Right cardiac atrium (tissue), 5 donors: ENCODE measurements around the gene PCYT2. TPM values are rescaled to one million over a fixed set of nuclear protein-coding genes. Genes with fewer than 3 reads are reported as not detected.
"Not testable (repeated sequence)": the region's sequence is repeated elsewhere in the genome, so short reads cannot be mapped to it uniquely, and the experiment has no call there.

Experiments used
- ATAC-seq, 2 donors: fragments of 200-7000 bp; cut with Tn5 transposase; one replicate each; pipeline versions ENCODE4 v1.8.0 to v1.9.1; 2020; ENCODE audit warnings: moderate library complexity in 2 of 2, mild to moderate bottlenecking in 1 of 2
- DNase-seq, 3 donors: peaks; one replicate each; pipeline ENCODE4 v3.0.0-alpha.2; 2020
- H3K27ac ChIP-seq: one replicate; pipeline ENCODE4 v1.5.1; 2013; ENCODE audit warnings: mild to moderate bottlenecking, low read length, control low read depth, moderate library complexity
- H3K27me3 ChIP-seq: one replicate; pipeline ENCODE4 v1.6.1; 2013; ENCODE audit not compliant: control insufficient read depth, insufficient read depth
- H3K4me1 ChIP-seq: one replicate; pipeline ENCODE4 v1.6.1; 2013; ENCODE audit warnings: low read length; ENCODE audit not compliant: control insufficient read depth, insufficient read depth
- H3K4me3 ChIP-seq: one replicate; pipeline ENCODE4 v1.5.1; 2013; ENCODE audit warnings: low read length, control low read depth
- H3K9me3 ChIP-seq: one replicate; pipeline ENCODE4 v1.6.1; 2013; ENCODE audit warnings: low read length; ENCODE audit not compliant: control insufficient read depth
- WGBS: extraction: QIAGEN DNeasy Blood & Tissue Kit; methylation state at CpG from one replicate; pipeline ENCODE4 v1.1.7; 2013; 5-methylcytosine and 5-hydroxymethylcytosine counted together
- intact Hi-C, 4 donors: fragments of 100-400 bp; cut with DNase I; formaldehyde crosslinking; loops; one replicate each; pipeline versions ENCODE4 v1.11.0 to v1.14.0; 2022 to 2023
- polyA plus RNA-seq: library from polyadenylated mRNA; stranded (reverse); fragments of 200-250 nt; gene quantifications from one replicate; pipeline ENCODE4 v1.2.3, GENCODE V29; 2013
- total RNA-seq, 4 donors: library from RNA; stranded (reverse); fragmentation: NEBNext Ultra II Directional; extraction: Animal tissue kit (Norgen Biotek cat#: 25700); gene quantifications; one replicate each; pipeline ENCODE4 v1.2.1, GENCODE V29; 2021
- donor health status: healthy with polysubstance abuse.
- donor health status: DM: no; HTN: yes; CAD: no.
- donor health status: DM: no; HTN: no; CAD: no.
- donor health status: DM: no; HTN: yes; CAD: no; lungs with severe emphysema.
- donor health status: DM: yes; HTN: yes; CAD: no.

Gene PCYT2
- total and polyA plus RNA-seq, 5 donors, result 16.7 to 28.5 (median 18.7) TPM

GRCh38 chr17:81955058-81955681 is 44.0 kb upstream of the PCYT2 start:
- no peak for DNase-seq
- no peaks in the 10 kb centered on the region for H3K27me3 ChIP-seq
- intact Hi-C loops, result loop anchor here in 1 of 4 donors (5.0 kb wide), 1 partner anchor 67 kb away; the partner anchor contains the start of genes CENPX and LRRC45

GRCh38 chr17:81954131-81955057 is 43.2 kb upstream of the PCYT2 start:
- DNase-seq, result no peak
- Histone ChIP-seq H3K4me3 (no peak overlapping the region), H3K27me3 (no peaks in the 10 kb centered on the region), H3K4me1 (no peaks in the 10 kb centered on the region), H3K27ac (no peak overlapping the region), H3K9me3 (no peaks in the 10 kb centered on the region)
- no peak for ATAC-seq
- intact Hi-C loops, result loop anchor here in 1 of 4 donors (5.0 kb wide), 1 partner anchor 68 kb away; the partner anchor contains the start of genes CENPX and LRRC45
- WGBS, result 74% methylated on average over 19 of the region's 19 CpGs

More at GRCh38 chr17:81955058-81955681, 44.0 kb upstream of the PCYT2 start:
- Histone ChIP-seq H3K4me1 (no peaks in the 10 kb centered on the region), H3K9me3 (no peaks in the 10 kb centered on the region), H3K27ac (no peak overlapping the region), H3K4me3 (no peak overlapping the region)
- 89% methylated on average over 26 of the region's 26 CpGs for WGBS
- ATAC-seq, result no peak

GRCh38 chr17:81953443-81953842 is 42.2 kb upstream of the PCYT2 start:
- ATAC-seq, DNase-seq, H3K4me3 ChIP-seq, intact Hi-C loops, H3K4me1 ChIP-seq, H3K27ac ChIP-seq, H3K27me3 ChIP-seq, H3K9me3 ChIP-seq: not testable (repeated sequence)
- WGBS, result 62% methylated on average over 5 of the region's 5 CpGs

GRCh38 chr17:81952792-81953228 is 41.6 kb upstream of the PCYT2 start:
- intact Hi-C loops, result no loop called here
- peak in 1 of 2 donors; percentile 32 for ATAC-seq
- WGBS, result 64% methylated on average over 16 of the region's 16 CpGs
- Histone ChIP-seq H3K4me1 (no peaks in the 10 kb centered on the region), H3K9me3 (no peaks in the 10 kb centered on the region), H3K27ac (no peak overlapping the region), H3K4me3 (no peak overlapping the region), H3K27me3 (no peaks in the 10 kb centered on the region)
- DNase-seq, result peak in 1 of 3 donors; percentile 19

GRCh38 chr17:81951785-81952684 is 40.8 kb upstream of the PCYT2 start:
- 55% methylated on average over 13 of the region's 13 CpGs for WGBS
- ATAC-seq, result no peak

GRCh38 chr17:81950501-81950900 is 39.3 kb upstream of the PCYT2 start:
- no peaks in the 10 kb centered on the region for H3K4me1 ChIP-seq
- DNase-seq (peak in 1 of 3 donors; percentile 29), ATAC-seq (no peak)
- H3K9me3 ChIP-seq, result no peaks in the 10 kb centered on the region
- H3K27me3 ChIP-seq, result no peaks in the 10 kb centered on the region
- H3K4me3 ChIP-seq, result no peak overlapping the region
- intact Hi-C loops, result no loop called here
- WGBS, result 88% methylated on average over 15 of the region's 15 CpGs
- H3K27ac ChIP-seq, result no peak overlapping the region

More at GRCh38 chr17:81951785-81952684, 40.8 kb upstream of the PCYT2 start:
- no peaks in the 10 kb centered on the region for H3K27me3 ChIP-seq
- H3K9me3 ChIP-seq, result no peaks in the 10 kb centered on the region
- H3K4me3 ChIP-seq, result no peak overlapping the region
- DNase-seq, result no peak
- no peaks in the 10 kb centered on the region for H3K4me1 ChIP-seq
- intact Hi-C loops, result no loop called here
- no peak overlapping the region for H3K27ac ChIP-seq

- Histone ChIP-seq H3K4me3 (no peak overlapping the region), H3K4me1 (no peaks in the 10 kb centered on the region), H3K27me3 (no peaks in the 10 kb centered on the region), H3K9me3 (no peaks in the 10 kb centered on the region), H3K27ac (no peak overlapping the region)
- intact Hi-C loops, result no loop called here
- 82% methylated on average over 17 of the region's 17 CpGs for WGBS
- ATAC-seq (peak in 1 of 2 donors; percentile 39), DNase-seq (peak in 2 of 3 donors; percentile 52 to 57)
These were observed 37.6 kb upstream of the PCYT2 start for GRCh38 chr17:81948635-81949378.

- WGBS, result 89% methylated on average over 13 of the region's 13 CpGs
- ATAC-seq, result no peak
- no peak within 1 kb of the TSS for H3K27ac ChIP-seq
These were observed 36.0 kb upstream of the PCYT2 start, which contains the start of gene MYADML2 for GRCh38 chr17:81947189-81947588. TSS of gene MYADML2 (minus strand) at chr17:81947233. CDS start at chr17:81941741, 5,492 bp downstream.

GRCh38 chr17:81944858-81945257 is 33.7 kb upstream of the PCYT2 start:
- intact Hi-C loops, result no loop called here
- no peaks in the 10 kb centered on the region for H3K9me3 ChIP-seq
- H3K4me3 ChIP-seq, result no peak overlapping the region
- no peaks in the 10 kb centered on the region for H3K4me1 ChIP-seq
- DNase-seq (no peak), ATAC-seq (no peak)
- H3K27me3 ChIP-seq, result no peaks in the 10 kb centered on the region
- no peak overlapping the region for H3K27ac ChIP-seq
- 85% methylated on average over 9 of the region's 9 CpGs for WGBS

More at GRCh38 chr17:81947189-81947588, 36.0 kb upstream of the PCYT2 start, which contains the start of gene MYADML2:
- Histone ChIP-seq H3K4me3 (no peak within 1 kb of the TSS), H3K9me3 (no peaks in the 10 kb centered on the region), H3K27me3 (no peaks in the 10 kb centered on the region), H3K4me1 (no peaks in the 10 kb centered on the region)
- intact Hi-C loops, result no loop called here
- no peak for DNase-seq

- 28% methylated on average over 12 of the region's 12 CpGs for WGBS
- no peaks in the 10 kb centered on the region for H3K4me1 ChIP-seq
- no peak overlapping the region for H3K27ac ChIP-seq
- H3K4me3 ChIP-seq, result peak overlapping the region; percentile 50
- ATAC-seq (no peak), DNase-seq (peak in 2 of 3 donors; percentile 43 to 50)
- intact Hi-C loops, result no loop called here
- H3K9me3 ChIP-seq, result no peaks in the 10 kb centered on the region
- no peaks in the 10 kb centered on the region for H3K27me3 ChIP-seq
These were observed 31.0 kb upstream of the PCYT2 start for GRCh38 chr17:81942167-81942553.
